Hematopoietic multipotent progenitor cell treated with erythropoietin and hydrocortisone succinate and interleukin-3 and kit ligand, for 4 days (in vitro differentiated cells): ENCODE data around the gene SNX8.
"Not testable (repeated sequence)": the region's sequence is repeated elsewhere in the genome, so short reads cannot be mapped to it uniquely, and the experiment has no call there.

Source experiments
- DNase-seq: peaks from one replicate; pipeline ENCODE4 v3.0.0-alpha.2; 2015

The SNX8 gene

GRCh38 chr7:2326951-2327350 lies 12.7 kb upstream of the SNX8 start:
- DNase-seq = no peak

DNA sequence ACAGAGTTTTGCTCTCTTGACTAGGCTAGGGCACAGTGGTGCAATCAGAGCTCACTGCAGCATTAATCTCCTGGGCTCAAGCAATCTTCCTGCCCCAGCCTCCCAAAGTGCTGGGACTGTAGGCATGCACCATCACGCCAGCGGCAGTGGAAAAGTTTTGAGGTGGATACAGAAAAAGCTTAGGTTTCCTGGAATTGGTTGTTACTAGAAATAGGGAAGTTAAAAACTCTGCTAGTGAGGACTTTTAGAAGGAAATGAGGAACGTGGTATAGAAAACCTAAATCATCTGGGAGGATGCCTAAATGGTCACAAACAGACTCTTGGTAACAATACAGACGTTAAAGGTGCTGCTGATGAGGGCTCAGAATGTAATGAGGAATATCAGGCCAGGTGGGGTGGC lies 10.9 kb upstream of the SNX8 start:
- DNase-seq = peak; percentile 71

- no peak for DNase-seq
Measured at GRCh38 chr7:2321020-2321419, 6.8 kb upstream of the SNX8 start.

GRCh38 chr7:2317556-2318293 lies 3.5 kb upstream of the SNX8 start:
- DNase-seq = no peak

GRCh38 chr7:2316578-2316977 lies 2.3 kb upstream of the SNX8 start:
- no peak for DNase-seq

DNA sequence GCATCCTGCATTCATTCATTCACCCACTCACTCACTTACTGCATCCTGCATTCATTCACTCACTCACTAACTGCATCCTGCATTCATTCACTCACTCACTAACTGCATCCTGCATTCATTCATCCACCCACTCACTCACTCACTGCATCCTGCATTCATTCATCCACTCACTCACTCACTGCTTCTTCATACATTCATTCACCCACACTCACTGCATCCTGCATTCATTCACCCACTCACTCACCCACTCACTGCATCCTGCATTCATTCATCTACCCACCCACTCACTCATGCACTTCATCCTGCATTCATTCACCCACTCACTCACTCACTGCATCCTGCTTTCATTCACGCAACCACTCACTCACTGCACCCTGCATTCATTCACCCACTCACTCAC lies 1.5 kb upstream of the SNX8 start:
- DNase-seq = no peak

DNA sequence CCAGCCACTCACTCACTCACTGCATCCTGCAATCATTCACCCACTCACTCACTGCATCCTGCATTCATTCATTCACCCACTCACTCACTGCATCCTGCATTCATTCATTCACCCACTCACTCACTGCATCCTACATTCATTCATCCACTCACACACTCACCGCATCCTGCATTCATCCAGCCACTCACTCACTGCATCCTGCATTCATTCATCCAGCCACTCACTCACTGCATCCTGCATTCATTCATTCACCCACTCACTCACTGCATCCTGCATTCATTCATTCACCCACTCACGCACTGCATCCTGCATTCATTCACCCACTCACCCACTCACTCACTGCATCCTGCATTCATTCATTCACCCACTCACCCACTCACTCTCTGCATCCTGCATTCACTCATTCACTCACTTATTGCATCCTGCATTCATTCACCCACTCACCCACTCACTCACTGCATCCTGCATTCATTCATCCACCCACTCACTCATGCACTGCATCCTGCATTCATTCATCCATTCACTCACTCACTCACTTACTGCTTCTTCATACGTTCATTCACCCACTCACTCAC lies 802 bp upstream of the SNX8 start:
- DNase-seq = not testable (repeated sequence)

DNA sequence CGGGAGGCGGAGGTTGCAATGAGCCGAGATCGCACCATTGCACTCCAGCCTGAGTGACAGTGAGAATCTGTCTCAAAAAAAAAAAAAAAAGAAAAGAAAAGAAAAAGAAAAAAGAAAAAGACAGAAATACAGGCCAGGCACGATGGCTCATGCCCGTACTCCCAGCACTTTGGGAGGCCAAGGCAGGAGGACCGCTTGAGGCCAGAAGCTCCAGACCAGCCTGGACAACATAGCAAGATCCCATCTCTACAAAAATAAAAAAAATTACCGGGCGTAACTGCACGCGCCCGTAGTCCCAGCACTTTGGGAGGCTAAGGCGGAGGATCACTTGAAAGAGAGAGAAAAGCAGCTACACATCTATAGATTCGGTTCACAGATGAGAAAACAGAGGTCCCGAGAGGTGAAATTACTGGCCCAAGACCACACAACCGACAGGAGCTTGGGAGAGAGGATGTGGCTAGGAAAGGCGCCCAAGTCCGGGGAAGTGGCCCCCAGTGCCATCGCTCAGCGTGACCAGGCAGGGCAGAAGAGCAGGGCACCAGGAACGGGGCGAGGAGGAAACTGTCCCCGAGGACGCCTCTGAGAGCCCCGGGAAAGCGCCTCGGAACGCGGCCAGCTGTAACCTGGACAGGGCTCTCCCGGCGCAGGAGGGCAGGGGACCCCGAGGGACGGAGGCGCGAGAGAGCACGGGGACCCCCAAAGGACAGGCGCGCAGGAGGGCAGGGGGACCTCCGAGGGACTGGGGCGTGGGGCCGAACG lies 612 bp downstream of the SNX8 start:
- DNase-seq = peak; percentile 44

- DNase-seq = no peak
Measured at GRCh38 chr7:2312267-2312929, 1.8 kb downstream of the SNX8 start.

GRCh38 chr7:2309889-2310331 lies 4.3 kb downstream of the SNX8 start:
- no peak for DNase-seq

GRCh38 chr7:2307690-2308107 lies 6.5 kb downstream of the SNX8 start:
- peak; percentile 47 for DNase-seq

GRCh38 chr7:2306688-2307087 lies 7.6 kb downstream of the SNX8 start:
- DNase-seq = no peak

GRCh38 chr7:2305258-2305657 lies 9.0 kb downstream of the SNX8 start:
- DNase-seq = not testable (repeated sequence)

DNA sequence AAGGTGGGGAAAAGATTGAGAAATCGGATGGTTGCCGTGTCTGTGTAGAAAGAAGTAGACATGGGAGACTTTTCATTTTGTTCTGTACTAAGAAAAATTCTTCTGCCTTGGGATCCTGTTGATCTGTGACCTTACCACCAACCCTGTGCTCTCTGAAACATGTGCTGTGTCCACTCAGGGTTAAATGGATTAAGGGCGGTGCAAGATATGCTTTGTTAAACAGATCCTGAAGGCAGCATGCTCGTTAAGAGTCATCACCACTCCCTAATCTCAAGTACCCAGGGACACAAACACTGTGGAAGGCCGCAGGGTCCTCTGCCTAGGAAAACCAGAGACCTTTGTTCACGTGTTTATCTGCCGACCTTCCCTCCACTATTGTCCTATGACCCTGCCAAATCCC lies 10.7 kb downstream of the SNX8 start:
- peak; percentile 53 for DNase-seq

GRCh38 chr7:2302743-2303397 lies 11.4 kb downstream of the SNX8 start:
- DNase-seq = not testable (repeated sequence)

DNA sequence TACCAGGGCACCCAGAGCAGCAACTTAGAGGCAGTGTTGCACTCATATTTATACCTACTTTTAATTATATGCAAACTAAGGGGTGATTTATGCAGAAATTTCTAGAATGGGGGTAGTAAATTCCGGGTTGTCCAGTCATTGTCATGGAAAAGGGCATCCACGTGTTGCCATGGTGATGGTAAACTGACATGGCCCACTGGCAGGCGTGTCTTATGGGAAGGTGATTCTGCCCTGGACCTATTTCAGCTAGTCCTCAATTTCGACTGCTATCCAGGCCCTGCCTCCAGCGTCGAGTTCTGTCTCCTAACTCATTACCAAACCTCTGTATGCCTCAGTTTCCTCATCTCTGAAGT lies 12.8 kb downstream of the SNX8 start:
- DNase-seq = no peak

- DNase-seq = peak; percentile 35
Measured at GRCh38 chr7:2299870-2300512, 14.2 kb downstream of the SNX8 start.

DNA sequence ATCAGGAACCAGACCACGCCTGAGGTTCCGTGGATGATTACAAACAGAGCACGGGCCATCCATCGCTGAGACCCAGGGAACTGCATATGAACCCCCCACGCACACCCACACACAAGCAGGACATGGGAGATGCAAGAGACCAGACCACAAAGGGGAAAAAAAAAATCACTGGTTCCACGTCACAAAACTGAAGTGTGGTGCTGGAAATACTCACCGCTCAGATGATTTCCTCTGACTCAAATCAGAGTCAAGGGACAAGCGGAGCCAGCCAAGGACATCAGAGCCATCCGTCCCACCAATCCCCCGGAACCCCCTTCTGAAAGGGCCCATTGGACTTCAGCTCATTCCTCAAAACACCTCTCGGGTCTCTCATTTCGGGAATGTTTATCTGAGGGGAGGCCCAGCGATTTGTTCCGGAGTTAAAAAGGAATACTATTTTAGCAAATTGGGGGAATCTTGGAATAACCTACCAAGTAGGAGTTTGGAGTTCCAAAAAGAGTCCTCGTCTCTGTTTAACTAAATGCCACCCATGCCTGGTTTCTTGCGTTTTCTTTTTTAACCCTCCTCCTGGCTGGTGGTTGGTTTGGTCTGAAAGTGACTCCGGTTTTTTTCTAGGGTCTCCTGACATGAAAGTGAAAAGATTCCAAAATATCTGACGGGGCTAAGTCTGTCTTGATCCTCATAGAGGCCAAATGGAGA lies 15.0 kb downstream of the SNX8 start:
- no peak for DNase-seq

DNA sequence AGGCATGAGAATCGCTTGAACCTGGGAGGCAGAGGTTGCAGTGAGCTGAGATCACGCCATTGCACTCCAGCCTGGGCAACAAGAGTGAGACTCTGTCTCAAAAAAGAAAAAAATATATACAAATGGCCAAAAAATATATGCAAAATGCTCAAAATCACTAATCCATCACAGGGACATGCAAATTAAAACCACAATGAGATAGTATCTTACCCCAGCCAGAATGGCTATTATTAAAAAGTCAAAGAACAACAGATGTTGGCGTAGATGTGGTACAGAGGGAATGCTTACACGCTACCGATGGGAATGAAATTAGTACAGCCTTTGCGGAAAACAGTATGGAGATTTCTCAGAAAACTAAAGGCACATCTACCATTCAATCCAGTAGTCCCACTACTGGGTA lies 17.4 kb downstream of the SNX8 start:
- DNase-seq = no peak

- no peak for DNase-seq
Measured at GRCh38 chr7:2295936-2296620, 18.2 kb downstream of the SNX8 start.

DNA sequence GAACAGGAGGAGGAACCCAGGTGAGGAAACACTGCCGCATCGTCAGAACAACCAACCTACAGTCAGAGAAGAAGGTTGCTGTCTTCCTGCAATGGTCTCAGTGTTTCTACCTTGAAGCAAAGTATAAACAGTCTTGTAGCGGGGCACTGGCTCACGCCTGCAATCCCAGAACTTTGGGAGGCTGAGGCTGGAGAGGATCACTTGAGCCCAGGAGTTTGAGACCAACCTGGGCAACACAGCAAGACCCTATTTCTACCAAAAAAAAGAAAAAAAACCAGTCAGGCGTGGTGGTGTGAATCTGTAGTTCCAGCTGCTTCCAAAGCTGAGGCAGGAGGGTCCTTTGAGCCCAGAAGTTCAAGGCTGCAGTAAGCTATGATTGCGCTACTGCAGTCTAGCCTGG lies 23.4 kb downstream of the SNX8 start:
- no peak for DNase-seq
